Smooth muscle cell of the brain vasculature (primary cell): ENCODE results near the gene ITGA2B.
"Not testable (repeated sequence)": the region's sequence is repeated elsewhere in the genome, so short reads cannot be mapped to it uniquely, and the experiment has no call there.

ENCODE experiments used
- DNase-seq: peaks from one replicate; pipeline ENCODE4 v3.0.0-alpha.2; 2012; ENCODE audit warnings: low read depth, low spot score

Gene ITGA2B

DNA sequence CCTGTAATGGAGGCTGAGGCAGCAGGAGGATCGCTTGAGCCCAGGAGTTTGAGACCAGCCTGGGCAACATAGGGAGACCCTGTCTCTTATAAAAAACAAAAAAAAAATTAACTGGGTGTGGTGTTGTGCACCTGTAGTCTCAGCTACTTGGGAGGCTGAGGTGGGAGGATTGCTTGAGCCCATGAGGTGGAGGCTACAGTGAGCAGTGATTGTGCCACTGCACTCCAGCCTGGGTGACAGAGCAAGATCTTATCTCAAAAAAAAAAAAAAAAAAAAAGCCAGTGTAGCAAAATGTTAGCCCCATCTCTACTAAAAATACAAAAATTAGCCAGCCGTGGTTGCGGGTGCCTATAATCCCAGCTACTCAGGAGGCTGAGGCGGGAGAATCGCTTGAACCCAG lies 59.2 kb downstream of the ITGA2B start:
- DNase-seq = not testable (repeated sequence)

DNA sequence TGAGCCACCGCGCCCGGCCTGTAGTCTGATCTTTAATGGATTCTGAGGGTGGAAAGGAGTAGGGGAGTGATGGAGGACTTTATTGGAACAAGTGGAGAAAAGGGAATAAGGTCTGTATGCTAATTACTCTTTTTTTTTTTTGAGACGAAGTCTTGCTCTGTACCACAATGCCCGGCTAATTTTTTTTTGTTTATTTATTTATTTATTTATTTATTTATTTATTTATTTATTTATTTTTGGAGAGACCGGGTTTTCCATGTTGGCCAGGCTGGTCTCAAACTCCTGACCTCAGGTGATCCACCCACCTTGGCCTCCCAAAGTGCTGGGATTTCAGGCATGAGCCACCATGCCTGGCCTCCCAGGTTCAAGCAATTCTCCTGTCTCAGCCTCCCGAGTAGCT lies 59.9 kb downstream of the ITGA2B start:
- DNase-seq = not testable (repeated sequence)

DNA sequence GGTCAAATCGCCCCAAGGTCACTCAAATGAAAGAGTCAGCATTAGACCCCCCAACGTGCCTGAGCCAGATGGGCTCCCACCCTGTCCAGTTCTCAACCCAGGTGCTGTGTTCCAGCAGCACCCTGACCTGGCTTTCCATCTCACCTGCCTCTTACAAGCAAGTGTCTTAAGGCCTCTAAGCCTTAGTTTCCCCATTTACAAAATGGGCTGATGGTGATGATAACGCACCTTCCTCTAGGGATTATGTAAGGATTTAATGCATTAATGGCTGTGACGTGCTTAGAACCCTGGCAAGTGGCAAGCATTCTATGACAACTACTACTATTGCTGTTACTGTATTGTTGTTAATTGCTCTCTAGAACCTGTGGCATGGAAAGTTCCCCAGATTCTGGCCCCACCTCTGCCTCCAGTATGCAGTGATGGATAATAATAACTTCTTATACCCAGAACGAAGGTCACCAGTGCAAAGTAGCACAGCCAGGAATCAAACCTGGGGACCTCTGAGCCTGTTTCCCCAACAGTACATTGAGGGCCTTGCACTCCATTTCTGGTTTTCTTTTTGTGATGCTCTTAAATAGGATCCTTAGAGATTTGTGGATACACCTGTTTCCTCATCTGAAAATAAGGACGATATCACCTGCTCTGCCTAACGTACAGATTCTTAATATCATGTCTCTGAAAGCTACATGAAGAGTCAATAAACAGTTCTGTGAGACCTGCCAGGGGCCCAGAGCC lies 61.6 kb downstream of the ITGA2B start:
- DNase-seq = no peak

DNA sequence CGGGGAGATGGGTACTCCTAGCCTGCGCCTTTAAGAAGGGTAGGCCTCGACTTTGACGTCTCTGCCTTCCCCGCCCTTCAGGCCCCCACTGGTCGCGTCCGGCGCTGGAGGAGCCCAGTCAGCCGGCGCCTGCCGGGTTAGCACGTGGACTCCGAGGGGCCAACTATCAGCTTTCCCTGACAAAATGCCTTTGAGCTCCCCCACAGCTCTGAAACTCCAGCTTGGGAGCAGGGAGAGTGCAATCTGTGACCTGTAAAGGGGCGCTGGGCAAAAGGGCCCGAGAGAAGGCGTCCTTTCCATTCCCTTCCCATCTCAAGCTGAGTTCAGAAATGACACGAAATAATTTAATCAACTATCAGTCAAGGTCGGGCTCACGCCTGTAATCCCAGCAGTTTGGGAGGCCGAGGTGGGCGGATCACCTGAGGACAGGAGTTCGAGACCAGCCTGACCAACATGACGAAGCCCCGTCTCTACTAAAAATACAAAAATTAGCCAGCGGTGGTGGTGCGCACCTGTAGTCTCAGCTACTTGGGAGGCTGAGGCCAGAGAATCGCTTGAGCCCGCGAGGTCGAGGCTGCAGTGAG lies 62.5 kb downstream of the ITGA2B start:
- DNase-seq = peak; percentile 93

DNA sequence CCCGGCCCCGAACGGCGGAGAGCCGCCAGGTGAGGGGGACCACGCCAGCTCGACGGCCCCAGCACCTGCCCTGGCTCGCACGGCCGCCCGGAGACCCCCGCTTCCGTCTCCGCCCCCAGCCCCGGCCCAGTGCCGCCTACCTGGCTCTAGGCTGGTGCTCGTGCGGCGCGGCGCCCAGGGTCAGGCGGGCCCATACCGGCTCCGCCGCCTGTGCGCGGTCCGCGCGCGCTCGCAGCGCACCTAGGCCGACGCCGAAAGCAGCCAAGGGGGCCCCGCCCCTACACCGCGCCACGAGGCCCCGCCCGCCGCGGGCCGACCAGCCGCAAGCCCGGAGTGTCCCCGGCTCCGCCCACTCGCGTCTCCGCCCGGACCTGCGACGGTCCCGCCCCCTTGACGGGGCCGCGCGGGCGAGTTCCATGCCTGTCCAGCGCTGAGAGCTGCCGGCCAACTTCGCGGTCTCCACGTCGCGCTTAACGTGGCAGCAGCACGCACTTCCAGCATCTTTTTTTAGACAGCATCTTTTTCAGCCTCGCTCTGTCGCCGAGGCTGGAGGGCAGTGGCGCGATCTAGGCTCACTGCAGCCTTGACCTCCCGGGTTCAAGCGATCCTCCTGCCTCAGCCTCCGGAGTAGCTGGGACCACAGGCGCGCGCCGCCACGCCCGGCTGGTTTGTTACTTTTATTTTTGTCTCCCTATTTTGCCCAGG lies 64.7 kb downstream of the ITGA2B start, which contains the start of gene SLC25A39:
SLC25A39 (minus strand) TSS at position 253 of the 705 bp plus-strand sequence. CDS start 1,261 bp downstream, outside the sequence.
- DNase-seq = peak; percentile 71

DNA sequence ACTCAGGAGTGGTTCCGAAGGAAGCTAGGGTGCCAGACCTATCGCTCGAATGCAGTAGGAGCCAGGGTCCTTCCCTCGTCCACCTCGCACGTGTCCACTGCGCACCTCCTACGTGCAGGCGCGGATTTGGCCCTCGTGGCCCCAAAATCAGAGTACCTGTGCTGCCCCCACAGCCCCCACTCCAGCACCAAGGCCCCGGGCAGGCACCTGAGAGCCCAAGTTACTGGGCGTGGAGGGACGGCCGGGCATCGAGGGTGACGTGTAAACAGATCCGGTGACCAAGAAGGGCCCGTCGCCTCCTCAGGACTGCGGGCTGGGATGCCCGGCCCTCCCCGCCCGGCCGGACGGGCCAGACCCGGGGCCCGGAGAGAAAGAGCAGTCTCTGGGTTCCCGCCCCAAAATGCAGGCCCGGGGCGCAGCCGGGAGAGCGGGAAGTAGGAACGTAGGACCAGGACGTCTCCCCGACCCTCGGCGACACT lies 65.3 kb downstream of the ITGA2B start:
- DNase-seq = no peak

DNA sequence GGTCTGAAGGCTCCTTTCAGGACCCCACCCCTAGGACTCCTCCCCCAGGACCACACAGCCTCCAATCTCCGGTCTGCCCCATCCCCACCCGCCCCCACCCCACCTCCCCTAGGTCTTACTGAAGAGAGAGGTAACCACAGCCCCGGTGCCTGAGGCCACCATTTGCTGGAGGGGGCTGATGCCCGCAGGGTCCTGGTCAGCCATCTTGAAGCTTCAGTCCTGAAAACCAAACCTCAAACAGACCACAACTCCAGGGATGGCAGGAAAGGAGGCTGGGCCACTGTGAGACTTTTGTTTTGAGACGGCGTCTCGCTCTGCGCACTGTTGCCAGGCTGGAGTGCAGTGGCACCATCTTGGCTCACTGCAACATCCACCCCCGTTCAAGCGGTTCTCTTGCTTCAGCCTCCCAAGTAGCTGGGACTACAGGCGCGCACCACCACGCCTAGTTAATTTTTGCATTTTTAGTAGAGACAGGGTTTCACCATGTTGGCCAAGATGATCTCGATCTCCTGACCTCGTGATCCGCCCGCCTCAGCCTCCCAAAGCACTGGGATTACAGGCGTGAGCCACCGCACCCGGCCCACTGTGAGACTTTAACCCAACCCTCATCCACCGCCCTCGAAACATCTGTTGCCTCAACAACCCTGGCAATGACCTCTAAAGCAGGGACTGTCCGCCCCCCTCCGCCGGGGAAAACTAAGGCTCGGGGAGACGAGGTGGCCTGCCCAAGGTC lies 65.9 kb downstream of the ITGA2B start:
- DNase-seq = no peak

DNA sequence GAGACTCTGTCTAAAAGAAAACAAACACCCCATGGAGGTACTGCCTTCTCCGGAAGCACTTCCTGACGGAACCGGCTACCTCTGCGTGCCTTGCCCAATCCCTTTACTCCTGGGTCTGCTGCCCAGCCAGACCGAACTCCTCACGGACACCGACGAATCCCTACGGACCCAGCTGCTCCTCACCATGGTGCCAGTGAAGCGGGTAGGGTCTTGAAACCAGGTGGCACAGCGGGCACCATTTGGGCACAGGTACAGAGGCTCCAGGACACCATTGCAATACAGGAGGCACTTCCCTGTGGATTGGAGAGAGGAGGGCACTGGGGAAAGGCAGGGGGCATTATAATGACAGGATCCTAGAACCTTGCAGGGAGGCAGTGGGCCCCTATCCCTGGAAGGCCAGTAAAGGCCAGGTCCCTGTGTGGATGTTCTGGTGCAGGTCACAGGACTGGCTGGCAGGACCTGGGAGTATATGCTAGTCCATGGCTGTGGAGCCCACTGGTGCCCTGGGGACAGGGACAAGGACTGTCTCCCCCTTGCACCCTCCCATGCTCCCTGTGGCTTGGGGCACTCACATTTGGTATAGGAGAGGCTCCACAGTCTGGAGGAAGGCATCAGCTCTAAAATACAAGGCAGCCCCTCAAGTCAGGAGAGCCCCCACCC lies 67.1 kb downstream of the ITGA2B start:
- DNase-seq = no peak
